GM19455 (cell line): Measurements from ENCODE around the gene CSF1.
"Not testable (repeated sequence)": the region's sequence is repeated elsewhere in the genome, so short reads cannot be mapped to it uniquely, and the experiment has no call there.

Experiments
- ATAC-seq: cut with Tn5 transposase; IDR thresholded peaks from one replicate; pipeline ENCODE4 v1.9.1; 2021; ENCODE audit not compliant: unreplicated experiment

CSF1 gene, protein sequence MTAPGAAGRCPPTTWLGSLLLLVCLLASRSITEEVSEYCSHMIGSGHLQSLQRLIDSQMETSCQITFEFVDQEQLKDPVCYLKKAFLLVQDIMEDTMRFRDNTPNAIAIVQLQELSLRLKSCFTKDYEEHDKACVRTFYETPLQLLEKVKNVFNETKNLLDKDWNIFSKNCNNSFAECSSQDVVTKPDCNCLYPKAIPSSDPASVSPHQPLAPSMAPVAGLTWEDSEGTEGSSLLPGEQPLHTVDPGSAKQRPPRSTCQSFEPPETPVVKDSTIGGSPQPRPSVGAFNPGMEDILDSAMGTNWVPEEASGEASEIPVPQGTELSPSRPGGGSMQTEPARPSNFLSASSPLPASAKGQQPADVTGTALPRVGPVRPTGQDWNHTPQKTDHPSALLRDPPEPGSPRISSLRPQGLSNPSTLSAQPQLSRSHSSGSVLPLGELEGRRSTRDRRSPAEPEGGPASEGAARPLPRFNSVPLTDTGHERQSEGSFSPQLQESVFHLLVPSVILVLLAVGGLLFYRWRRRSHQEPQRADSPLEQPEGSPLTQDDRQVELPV

DNA sequence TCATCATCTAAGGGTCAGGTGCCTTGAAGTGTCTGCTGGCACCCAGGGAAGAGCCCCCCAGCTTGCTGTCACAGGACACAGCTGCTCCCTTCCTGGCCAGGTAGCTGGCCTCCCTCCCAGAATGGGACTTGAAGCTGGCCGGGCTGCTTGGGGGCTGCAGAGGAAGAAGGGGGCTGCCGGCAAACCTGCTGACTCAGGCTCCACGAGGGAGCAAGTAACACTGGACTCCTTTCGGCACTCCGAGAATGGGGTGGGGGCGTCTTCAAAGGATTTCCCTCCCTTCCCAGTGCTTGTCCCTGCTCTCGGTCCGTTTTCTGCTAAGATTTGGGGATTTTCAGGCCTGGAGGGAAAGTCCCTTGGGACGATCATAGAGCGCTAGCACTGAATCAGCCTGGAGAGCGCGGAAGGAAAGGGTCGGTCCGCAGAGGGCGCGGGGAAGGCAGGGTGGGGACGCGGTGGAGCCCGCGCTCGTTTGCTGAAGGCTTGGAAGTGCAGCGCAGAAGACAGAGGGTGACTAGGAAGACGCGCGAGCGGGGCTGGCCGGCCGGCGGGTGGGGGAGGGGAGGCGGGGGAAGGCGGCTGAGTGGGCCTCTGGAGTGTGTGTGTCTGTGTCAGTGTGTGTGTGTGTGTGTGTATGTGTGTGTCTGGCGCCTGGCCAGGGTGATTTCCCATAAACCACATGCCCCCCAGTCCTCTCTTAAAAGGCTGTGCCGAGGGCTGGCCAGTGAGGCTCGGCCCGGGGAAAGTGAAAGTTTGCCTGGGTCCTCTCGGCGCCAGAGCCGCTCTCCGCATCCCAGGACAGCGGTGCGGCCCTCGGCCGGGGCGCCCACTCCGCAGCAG is at the start of gene CSF1:
Gene CSF1 (plus strand): TSS at position 727 of the 840 bp plus-strand sequence. CDS start 175 bp downstream, outside the sequence.
- ATAC-seq = no peak

DNA sequence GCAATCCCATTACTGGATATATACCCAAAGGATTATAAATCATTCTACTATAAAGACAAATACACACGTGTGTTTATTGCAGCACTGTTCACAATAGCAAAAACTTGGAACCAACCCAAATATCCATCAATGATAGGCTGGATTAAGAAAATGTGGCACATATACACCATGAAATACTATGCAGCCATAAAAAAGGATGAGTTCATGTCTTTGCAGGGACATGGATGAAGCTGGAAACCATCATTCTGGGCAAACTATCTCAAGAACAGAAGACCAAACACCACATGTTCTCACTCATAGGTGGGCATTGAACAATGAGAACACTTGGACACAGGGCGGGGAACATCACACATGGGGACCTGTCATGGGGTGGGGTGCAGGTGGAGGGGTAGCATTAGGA is 49.0 kb upstream of the CSF1 start:
- not testable (repeated sequence) for ATAC-seq

DNA sequence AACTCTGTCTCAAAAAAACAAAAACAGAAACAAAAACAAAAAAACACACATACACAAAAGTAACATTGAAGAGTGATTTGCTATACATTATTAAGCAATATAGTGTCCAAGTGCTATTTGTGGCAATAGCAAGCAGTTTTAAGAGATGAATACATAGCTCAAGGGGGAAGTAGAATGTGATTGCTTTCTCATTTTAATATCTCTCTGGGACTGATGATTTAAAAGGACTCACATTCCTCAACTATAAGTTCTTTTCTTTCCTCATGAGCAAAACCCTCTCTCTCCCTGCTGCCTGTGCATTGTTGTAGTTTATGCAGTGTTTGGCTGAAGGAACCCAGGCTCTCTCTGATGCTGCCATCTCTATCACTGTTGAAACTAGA is 47.0 kb upstream of the CSF1 start:
- no peak for ATAC-seq

DNA sequence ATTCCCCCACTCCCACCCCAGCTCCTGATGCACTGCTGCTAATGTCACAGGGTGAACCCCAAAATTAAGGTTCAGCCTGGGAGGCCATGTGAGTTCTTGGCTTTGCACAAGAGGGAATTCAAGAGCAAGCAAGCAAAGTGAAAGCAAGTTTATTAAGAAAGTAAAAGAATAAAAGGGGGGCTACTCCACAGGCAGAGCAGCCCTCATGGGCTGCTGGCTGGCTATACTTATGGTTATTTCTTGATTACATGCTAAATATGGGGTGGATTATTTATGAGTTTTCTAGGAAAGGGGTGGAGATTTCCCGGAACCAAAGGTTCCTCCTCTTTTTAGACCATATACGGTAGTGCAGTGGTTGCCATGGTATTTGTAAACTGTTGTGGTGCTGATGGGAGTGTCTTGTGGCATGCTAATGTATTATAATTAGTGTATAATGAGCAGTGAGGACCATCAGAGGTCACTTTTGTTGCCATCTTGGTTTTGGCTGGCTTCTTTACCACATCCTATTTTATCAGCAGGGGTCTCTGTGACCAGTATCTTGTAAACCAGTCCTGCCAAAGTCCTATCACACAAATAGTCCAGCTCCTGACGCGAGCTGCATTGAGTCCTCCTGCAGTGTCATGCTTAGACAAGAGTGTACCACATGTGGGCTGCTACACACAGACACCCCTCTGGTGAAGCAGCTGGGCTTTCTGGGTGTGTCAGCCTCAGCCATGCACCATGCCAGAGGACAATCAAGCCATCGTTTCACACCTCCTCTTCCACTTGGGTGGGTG is 46.4 kb upstream of the CSF1 start:
- no peak for ATAC-seq

DNA sequence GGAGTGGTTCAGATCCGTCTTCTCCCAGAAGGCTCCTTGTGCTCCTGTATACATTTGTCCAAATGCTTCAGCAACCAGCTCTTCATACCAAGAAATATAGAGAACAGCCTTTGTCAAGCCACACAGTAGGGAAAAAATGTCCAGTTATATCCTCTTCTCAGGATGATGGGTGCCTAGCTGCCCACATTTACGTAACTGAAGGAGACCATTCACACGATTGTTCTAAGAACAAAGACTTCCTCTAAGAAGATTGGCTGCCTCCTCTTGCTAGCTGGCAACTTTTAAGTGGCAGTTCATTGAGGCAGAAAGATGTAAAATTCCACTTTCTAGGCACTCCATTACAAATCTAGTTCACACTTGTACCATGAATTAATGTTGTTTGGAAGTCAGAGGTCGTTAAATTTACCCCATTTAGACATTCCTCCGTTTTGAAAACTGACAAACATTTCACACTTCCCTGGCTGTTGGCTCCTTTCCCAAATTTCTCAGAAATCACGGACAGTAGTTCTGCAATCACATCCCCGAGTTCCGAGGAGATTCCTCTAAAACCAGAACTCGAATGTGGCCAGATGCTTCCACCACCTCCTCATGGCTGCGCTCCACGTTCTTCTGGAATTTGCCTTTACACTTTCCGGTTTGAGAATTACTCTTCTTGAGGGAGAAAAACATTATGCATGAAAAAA is 45.6 kb upstream of the CSF1 start:
- no peak for ATAC-seq

DNA sequence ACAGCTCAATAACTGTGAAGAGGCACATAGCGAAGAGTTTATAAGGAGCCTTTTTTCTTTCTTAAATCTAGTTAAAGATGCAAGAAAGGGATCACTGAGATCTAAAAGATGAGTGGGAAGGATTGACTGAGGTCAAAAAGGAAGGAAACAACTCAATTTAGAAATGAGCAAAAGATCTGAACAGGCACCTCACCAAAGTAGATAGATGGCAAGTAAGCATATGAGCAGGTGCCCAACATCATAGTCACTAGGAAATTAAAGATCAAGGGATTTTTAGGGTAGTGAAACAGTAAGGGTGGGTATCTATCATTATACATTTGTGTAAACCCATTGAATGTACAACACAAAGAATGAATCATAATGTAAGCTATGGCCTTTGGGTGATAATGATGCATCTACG is 44.6 kb upstream of the CSF1 start:
- ATAC-seq = no peak

DNA sequence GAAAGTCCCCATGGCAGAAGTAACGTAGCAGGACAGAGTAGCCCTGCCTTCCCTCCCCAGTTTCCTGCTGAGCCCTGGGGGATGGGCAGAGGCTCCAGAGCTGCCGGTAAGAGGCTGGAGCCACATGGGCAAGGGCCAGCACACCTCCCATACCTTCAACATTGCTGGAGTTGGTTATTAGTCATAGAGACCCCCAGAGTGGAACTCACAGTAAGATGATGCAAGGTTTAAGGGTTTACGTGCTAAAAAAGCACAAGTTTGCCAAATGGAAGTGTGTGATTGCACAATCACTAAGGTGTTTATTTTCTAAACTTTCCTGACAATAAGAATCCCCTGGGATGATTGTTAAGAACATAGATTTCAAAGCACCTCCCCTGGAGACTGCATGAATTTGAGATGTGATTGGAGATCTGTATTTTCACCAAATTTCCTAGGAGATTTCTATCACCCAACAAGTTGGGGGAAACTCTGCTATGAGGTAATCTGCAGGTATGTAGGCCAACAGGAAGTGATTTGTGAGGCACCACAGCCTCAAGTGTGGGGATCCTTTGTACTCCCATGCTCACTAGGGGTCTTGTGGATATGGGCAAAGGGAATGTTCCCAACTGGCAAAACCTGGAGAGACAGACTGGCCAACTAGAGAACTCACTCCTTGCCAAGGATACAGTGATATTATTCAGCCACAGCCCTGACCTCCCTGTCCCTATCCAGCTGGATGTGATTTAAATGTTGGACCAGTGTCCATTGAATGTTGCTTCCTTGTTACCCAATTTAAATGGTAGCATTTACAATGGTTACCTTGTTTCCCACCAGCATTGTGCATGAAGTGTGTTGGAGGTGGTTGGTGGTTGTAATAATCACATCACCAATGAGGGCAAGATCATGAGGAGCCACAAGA is 37.1 kb upstream of the CSF1 start:
- ATAC-seq = no peak

DNA sequence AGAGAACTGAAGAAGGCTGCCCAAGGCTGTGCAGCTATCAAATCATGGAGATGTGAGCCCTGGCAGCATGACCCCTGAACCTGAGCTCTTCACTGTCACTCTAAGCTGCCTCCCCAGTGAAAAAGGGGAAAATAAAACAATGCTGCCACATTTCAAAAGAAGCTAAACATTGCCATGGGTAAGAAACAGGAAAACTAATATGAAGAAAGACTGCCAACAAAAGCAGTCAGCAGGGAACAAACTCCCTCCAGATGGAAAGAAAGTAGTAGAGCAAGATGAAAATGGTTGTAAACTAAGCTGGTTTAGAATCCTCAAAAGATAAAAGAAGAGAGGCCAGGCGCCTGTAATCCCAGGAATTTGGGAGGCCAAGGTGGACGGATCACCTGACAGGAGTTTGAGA is 36.2 kb upstream of the CSF1 start:
- no peak for ATAC-seq

DNA sequence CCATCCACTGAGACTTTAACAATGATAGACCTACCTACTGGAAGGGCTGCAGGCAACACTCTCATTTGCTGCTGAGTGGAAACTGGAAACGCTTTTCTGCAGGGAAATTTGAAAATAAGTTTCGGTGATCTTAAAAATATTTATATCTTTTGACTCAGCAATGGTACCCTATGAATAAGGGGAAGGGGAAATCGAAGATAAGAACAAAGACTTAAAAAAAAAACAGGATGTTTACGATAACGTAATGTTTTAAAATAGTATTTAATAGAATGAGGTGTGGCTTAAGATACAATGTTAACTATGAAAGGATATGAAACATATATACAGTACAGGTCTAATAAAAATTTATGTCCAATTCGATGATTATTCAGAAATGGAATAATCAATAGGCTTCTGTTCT is 34.8 kb upstream of the CSF1 start:
- no peak for ATAC-seq

DNA sequence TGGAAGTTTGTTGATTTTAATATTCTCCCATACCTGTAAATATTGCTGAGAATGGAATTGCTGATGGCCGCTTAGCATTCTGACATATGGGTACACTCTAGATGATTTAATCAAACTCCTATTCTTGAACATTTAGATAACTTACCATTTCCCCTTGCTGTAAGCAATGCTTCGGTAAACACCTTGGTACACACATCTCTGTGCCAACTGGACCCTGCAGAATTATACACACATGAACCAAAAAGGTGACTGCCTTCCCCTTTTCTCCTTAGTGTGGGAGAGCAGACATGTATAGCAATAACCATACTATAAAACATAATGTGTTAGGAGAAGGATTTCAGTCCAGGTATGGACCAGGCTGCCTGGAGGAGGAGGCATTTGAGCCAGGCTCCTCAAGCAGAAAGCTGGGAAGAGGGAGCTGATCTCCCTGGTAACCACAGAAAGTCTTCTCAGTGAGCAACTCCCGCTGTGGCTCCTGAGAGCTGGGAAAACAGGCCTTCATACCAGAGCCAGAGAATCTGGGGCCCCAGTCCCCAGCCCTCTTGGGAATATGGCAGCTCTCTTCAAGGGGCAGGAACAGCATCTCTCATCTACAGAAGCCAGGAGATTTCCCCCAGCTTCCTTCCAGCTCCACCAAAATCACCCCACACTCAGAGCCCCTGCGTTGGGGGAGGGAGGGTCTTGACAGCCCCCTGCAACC is 33.9 kb upstream of the CSF1 start:
- ATAC-seq = no peak

DNA sequence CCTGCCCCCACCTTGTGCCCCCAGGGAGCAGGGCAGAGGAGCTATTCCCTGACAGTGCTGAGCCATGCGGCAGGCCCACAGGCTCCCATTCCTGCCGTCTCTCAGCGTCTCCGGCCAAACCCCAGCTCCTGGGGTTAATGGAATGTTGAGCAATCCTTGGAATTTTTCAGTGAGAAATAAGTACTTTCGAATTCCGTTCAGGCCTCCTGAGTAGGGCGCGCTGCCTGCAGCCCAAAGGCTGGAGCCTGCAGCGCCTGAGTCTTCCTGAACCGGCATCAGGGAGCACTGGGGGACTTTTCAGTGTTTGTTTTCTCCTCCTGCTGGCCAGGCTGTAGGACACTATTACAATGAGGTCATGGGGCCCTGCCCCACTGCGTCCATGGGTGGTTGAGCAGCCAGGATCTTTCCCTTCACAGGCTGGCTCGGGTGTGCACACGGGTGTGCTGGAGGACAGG is 33.3 kb upstream of the CSF1 start:
- ATAC-seq = no peak

DNA sequence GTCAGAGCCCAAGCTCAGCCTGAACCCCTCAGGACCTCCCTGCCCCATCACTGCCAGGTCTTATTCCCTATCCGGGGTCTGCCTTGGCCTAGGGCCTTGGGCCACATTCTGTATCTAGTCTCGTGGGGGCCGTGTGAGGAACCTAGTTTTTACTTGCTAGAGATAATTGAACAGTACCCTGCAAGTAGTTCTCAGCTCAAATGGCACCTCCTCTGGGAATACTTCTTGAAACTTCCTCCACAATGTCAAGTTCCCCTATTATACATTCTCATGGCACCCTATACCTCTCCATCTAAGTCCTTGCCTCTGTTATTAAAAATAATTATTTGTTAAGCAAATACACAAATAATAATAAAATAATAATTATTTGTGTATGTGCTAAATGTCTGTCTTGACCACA is 32.9 kb upstream of the CSF1 start:
- no peak for ATAC-seq

DNA sequence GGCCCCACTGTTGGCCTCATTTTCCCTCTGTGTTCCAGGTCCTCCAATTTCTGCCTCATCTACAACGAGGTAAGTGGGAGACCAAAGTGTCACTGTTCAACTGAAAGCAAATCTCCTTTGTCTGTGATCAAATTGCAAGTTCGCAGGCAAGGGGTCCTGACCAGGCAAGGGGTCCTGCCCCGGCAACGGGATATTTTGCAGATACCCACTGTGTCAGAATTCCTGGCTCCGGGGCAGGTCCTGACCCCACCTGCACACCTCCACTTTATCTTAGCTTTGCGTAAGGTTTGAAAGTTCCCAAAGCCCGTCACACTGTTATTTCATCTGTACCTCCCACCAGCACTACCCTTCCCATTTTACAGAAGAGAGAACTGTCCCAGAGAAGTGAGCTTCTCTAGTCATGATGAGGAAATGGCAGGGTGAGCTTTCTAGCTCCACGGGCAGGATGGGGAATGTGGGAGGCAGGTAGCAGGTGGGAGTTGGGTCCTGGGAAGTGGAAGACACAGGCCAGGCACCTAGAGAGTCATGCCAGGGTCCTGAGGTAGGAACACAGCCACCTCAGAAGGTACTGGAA is 32.0 kb upstream of the CSF1 start:
- ATAC-seq = no peak

DNA sequence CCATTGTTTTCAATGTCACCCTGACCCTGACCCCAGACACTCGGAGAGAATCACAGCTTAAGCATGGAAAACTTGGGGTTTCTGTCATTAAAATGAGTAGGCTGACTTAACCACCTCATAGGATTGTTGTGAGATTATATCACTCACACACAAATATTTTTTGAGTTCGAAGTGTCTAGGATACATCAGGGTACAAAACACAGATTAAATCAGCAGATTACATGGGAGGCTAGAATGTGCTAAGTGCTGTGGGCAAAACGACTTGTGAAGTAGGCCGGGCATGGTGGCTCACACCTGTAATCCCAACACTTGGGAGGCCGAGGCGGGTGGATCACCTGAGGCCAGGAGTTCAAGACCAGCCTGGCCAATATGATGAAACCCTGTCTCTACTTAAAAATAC is 31.3 kb upstream of the CSF1 start:
- not testable (repeated sequence) for ATAC-seq

DNA sequence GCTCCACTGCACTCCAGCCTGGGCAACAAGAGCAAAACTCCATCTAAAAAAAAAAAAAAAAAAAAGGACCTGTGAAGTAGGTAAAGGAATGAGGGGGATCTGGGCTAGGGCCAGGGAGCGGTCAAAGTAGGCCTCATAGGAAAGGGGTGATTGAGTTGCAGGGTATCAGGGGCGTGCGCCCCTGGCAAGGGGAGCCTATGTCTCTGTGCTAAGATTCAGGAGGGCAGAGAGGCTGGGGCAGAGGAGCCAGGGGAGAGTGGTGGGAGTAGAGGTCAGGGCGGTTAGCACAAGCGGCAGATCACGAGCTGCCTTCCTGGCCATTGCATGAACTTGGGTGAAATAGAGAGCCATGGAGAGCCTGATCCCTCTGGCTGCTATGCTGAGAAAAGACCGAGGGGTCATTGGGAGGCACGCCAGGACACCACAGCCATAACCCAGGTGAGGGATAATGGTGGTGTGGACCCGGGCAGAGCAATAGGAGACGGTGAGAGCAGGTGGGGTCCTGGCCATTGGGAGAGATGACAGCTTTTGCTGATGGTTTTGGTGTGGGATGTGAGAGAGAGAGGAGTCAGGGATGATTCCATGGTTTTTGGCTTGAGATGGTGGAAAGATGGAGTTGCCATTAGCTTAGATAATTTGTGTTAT is 30.6 kb upstream of the CSF1 start:
- no peak for ATAC-seq

DNA sequence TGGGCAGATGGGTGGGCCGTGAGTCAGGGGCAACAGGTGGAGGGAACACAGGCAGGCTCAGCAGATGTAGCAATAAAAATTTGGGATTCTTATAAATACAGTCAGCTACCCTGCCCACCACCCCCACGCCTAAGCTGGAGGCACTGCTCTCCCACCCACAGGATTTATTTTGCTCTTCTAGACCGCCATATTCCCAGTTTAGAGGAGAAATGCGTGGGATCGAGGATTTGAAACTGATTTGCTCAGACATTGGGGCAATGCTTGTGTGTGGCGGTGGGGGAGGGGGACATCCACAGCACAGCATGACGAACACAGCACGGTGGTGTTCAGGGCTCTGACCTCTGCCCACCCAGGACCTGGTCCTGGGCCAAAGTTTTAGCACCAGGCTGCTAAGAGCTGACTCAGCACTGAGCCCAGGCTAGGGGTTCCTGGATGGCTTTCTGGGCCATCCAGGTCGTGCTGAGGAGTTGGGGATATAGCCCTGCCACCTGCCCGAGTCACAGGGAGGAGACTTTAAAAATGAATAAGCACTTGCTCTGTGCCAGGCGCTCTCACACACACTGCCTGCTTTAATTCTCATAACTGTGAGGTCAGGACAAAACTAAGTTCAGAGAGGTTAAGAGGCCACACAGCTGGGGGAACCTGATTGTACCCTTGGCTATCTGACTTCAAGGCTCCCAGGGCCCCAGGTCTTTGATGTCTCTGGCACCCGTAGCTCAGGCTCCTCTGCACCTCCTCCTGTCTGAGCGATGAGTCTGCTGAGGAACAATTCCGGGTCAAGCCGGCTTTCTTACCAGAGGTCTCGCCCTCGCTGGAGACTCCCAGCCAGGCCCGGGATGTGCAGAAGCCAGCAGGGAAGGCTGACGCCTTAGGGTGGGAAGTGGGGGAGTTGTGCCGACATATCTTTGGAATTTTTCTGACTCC is 29.4 kb upstream of the CSF1 start:
- ATAC-seq = no peak

DNA sequence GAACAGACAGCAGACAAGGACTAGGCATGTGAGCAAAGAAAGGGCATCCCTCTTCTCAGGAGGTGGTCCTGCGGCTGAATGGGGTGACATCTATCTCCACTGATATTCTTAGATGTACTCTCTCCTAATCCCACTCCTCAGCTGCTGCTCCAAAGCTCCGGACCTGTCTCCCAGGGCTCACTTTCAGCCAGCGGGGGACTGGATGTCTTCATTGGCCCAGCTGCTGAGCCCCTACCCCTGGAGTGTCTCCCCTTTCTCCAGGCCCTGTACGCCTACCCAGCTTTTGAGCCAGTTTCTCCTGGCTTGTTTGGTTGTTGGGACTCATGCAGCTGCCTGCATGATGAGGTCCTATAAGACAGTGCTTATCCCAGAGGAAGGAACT is 28.8 kb upstream of the CSF1 start:
- no peak for ATAC-seq
